ENCODE results near the gene FBXW4.

GRCh38 chr10:101676565-101676964 is 18.4 kb downstream of the FBXW4 start:
- TF ChIP-seq POLR2A (IDR thresholded peaks at IDR 0.05) (no peak), CTCF (IDR thresholded peaks at IDR 0.05) (no peak)

Measured in transverse colon (tissue), 3 donors.